GM10266 (cell line): ENCODE results near the gene MDN1.
"Not testable (repeated sequence)": the region's sequence is repeated elsewhere in the genome, so short reads cannot be mapped to it uniquely, and the experiment has no call there.

Source experiments
- DNase-seq: peaks from one replicate; pipeline ENCODE4 v3.0.0; 2012; ENCODE audit errors: extremely low spot score
- CTCF ChIP-seq: IDR thresholded peaks from 2 replicates; pipeline ENCODE4 v1.5.1; 2012; ENCODE audit warnings: mild to moderate bottlenecking, low read depth; ENCODE audit not compliant: control insufficient read depth, insufficient read depth; ENCODE audit errors: missing control alignments

The MDN1 gene

GRCh38 chr6:89853068-89853467, 33.5 kb upstream of the MDN1 start:
- DNase-seq, result no peak
- TF ChIP-seq CTCF, result no peak

- not testable (repeated sequence) for DNase-seq
Measured at GRCh38 chr6:89847513-89847912, 27.9 kb upstream of the MDN1 start.

- no peak for DNase-seq
- TF ChIP-seq CTCF, result no peak
Measured at GRCh38 chr6:89843070-89843469, 23.5 kb upstream of the MDN1 start.

- no peak for DNase-seq
- no peak for TF ChIP-seq CTCF
Measured at GRCh38 chr6:89842228-89842627, 22.6 kb upstream of the MDN1 start.

GRCh38 chr6:89840538-89840937, 20.9 kb upstream of the MDN1 start:
- DNase-seq, result no peak
- no peak for TF ChIP-seq CTCF

GRCh38 chr6:89836639-89837222, 17.1 kb upstream of the MDN1 start:
- DNase-seq, result no peak
- no peak for TF ChIP-seq CTCF

- TF ChIP-seq CTCF, result no peak
- DNase-seq, result peak; percentile 20
Measured at GRCh38 chr6:89834884-89835792, 15.5 kb upstream of the MDN1 start.
